ENCODE measurements around the gene WDFY3.

WDFY3 gene

DNA sequence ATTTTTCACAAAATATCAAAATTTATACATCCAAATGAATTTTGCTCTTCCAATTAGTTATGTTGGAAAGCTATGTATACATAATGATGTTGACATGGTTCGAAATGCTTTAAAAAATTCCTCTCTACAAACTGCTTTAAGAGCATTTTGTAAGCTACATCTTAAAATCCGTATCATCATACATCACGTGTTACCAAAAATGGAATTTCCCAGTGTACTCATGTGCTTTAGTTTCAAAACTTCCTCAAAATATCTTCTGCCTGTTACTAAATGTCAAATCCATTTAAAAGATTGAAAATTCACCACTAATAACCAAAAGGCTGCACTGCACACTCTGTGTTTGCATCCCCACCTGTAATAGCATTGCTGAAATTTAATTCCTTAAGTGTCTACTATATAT is 87.9 kb downstream of the WDFY3 start:
- POLR2A ChIA-PET, result no interaction called here
- CTCF ChIA-PET, result interaction anchor here (1.1 to 1.5 kb wide), 2 partner anchors 13 to 28 kb away, joined by 3 to 4 read pairs; no protein-coding TSS in a partner anchor
- TF ChIP-seq CTCF (IDR thresholded peaks at IDR 0.05; ENCODE audit: control extremely low read depth, extremely low read depth, low read depth, missing control alignments), result no peak
- DNase-seq (ENCODE audit: extremely low spot score), result no peak

DNA sequence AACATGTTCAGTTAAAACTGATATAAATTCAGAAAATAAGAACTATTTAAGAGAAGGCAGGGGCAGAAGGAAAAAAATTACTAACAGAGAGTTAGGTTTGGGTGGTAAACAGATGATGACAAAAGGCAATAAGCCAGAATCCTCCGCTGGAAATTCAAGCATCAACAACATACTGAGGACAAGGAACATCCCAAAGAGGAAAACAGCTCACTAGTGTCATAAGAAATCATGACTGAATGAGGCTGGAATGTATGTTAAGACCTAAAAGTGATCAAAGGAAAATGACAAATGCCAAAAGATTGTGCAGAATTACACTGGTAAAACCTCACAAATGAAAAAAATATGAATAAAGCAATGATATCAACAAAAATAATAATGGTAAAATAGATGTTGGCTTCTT is 88.4 kb downstream of the WDFY3 start:
- DNase-seq (ENCODE audit: extremely low spot score), result no peak
- POLR2A ChIA-PET, result no interaction called here
- CTCF ChIA-PET, result interaction anchor here (1.1 to 1.5 kb wide), 2 partner anchors 12 to 27 kb away, joined by 3 to 4 read pairs; no protein-coding TSS in a partner anchor
- no peak for TF ChIP-seq CTCF (IDR thresholded peaks at IDR 0.05; ENCODE audit: control extremely low read depth, extremely low read depth, low read depth, missing control alignments)

DNA sequence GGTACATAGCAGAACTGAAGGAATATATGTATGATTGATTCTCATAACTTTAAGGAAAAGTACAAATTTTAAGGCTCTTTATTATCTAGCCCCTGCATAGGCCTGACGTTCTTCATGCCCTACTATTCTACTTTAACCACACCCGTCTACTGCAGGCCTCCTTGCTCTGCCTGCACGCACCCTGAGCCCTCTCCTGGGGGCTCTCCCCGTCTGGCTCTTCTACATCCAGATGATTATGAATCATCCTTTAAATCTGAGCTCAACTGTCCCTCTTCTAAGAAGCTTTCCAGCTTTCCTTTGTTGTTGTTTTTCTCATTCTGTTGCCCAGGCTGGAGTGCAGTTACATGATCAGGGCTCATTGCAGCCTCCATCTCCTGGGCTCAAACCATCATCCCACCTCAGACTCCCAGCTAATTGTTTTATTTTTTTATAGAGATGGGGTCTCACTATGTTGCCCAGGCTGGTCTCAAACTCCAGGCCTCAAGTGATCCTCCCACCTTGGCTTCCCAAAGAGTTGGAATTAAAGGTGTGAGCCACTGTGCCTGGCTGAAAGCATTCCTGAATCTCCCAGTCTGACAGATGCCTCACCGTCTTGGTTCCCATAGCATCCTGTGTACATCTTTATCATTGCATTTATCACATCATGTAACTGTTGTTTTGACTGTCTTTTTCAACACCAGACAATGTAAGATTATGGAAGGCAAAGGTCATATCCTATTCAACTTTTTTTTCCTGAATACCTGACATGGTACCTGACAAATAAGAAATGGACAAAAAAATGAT is 89.2 kb downstream of the WDFY3 start:
- ChIA-PET POLR2A (no interaction called here), CTCF (interaction anchor here (0.7 to 1.2 kb wide), 3 partner anchors 11 to 38 kb away, joined by 3 to 4 read pairs (median 3); no protein-coding TSS in a partner anchor)
- DNase-seq (ENCODE audit: extremely low spot score), result no peak
- TF ChIP-seq CTCF (IDR thresholded peaks at IDR 0.05; ENCODE audit: control extremely low read depth, extremely low read depth, low read depth, missing control alignments), result no peak

GRCh38 chr4:84875636-84876371 is 90.7 kb downstream of the WDFY3 start:
- no peak for TF ChIP-seq CTCF (IDR thresholded peaks at IDR 0.05; ENCODE audit: control extremely low read depth, extremely low read depth, low read depth, missing control alignments)
- ChIA-PET POLR2A (no interaction called here), CTCF (no interaction called here)
- no peak for DNase-seq (ENCODE audit: extremely low spot score)

DNA sequence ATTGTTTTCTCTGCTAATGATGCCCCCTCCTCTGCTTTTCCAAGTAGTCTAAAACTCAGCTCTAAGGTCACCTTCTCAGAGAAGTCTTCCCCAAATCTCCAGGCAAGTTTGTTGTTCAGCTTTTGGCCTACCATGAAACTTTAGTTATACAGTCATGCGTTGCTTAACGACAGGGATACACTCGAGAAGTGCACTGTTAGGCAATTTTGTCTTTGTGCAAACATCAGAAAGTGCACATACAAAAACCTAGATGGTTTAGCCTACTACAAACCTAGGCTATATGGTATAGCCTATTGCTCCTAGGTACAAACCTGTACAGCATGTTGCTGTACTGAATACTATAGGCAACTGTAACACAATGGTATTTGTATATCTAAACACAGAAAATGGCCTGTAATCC is 91.9 kb downstream of the WDFY3 start:
- TF ChIP-seq CTCF (IDR thresholded peaks at IDR 0.05; ENCODE audit: control extremely low read depth, extremely low read depth, low read depth, missing control alignments), result no peak
- POLR2A ChIA-PET, result no interaction called here
- no peak for DNase-seq (ENCODE audit: extremely low spot score)
- CTCF ChIA-PET, result interaction anchor here (1.8 kb wide), 1 partner anchor 11 kb away, joined by 5 read pairs; no protein-coding TSS in a partner anchor

- no peak for TF ChIP-seq CTCF (IDR thresholded peaks at IDR 0.05; ENCODE audit: control extremely low read depth, extremely low read depth, low read depth, missing control alignments)
- POLR2A ChIA-PET, result no interaction called here
- CTCF ChIA-PET, result no interaction called here
- no peak for DNase-seq (ENCODE audit: extremely low spot score)
These were observed 95.9 kb downstream of the WDFY3 start for GRCh38 chr4:84870398-84871163.
